Neural cell (in vitro differentiated cells): Measurements from ENCODE around the gene MIEF1. TPM values are rescaled to one million over a fixed set of nuclear protein-coding genes. Genes with fewer than 3 reads are reported as not detected.
A peak's percentile ranks its signal among the peaks of the same experiment; 100 is the strongest.

Experiments
- H2AFZ ChIP-seq: fragments of 200-600, 300-800 bp; sonication (generic), shearing (Covaris generic); 2 replicates; pipeline ENCODE4 v1.6.0; 2014; ENCODE audit warnings: low read depth, mild to moderate bottlenecking, antibody characterized with exemption, low read length, moderate library complexity
- H3F3A ChIP-seq: fragments of 200-600 bp; shearing (Covaris generic); 2 replicates; pipeline ENCODE4 v1.6.1; 2016; ENCODE audit warnings: mild to moderate bottlenecking, moderate library complexity, mixed read lengths, antibody characterized with exemption, low read length; ENCODE audit not compliant: insufficient read depth, poor library complexity, severe bottlenecking
- H3K27ac ChIP-seq: fragments of 200-600, 300-800 bp; sonication (generic), shearing (Covaris generic); 2 replicates; pipeline ENCODE4 v1.5.1; 2014; ENCODE audit warnings: mild to moderate bottlenecking, low read length, moderate library complexity
- H3K27me3 ChIP-seq: fragments of 300-800, 200-600 bp; sonication (generic), shearing (Covaris generic); 2 replicates; pipeline ENCODE4 v1.6.0; 2014; ENCODE audit warnings: mild to moderate bottlenecking, low read depth, low read length, moderate library complexity; ENCODE audit not compliant: insufficient read depth
- H3K36me3 ChIP-seq: fragments of 300-800, 200-600 bp; sonication (generic), shearing (Covaris generic); 2 replicates; pipeline ENCODE4 v1.5.1; 2014; ENCODE audit warnings: mild to moderate bottlenecking, antibody characterized with exemption, low read length, moderate library complexity; ENCODE audit not compliant: insufficient read depth
- H3K4me2 ChIP-seq: fragments of 300-800, 200-600 bp; sonication (generic), shearing (Covaris generic); 2 replicates; pipeline ENCODE4 v1.6.0; 2014; ENCODE audit warnings: mild to moderate bottlenecking, low read length
- H3K4me3 ChIP-seq: fragments of 300-800, 200-600 bp; sonication (generic), shearing (Covaris generic); 2 replicates; pipeline ENCODE4 v1.5.1; 2014; ENCODE audit warnings: mild to moderate bottlenecking, low read length, moderate library complexity
- H3K79me2 ChIP-seq: fragments of 200-600 bp; shearing (Covaris generic); replicated peaks from 2 replicates; pipeline ENCODE4 v1.6.0; 2014; ENCODE audit warnings: mild to moderate bottlenecking, low read length, moderate library complexity; ENCODE audit not compliant: insufficient read depth
- H3K9ac ChIP-seq: fragments of 300-800, 200-600 bp; sonication (generic), shearing (Covaris generic); 2 replicates; pipeline ENCODE4 v1.6.1; 2016; ENCODE audit warnings: mild to moderate bottlenecking, low read length, mixed read lengths
- H3K9me2 ChIP-seq: fragments of 200-600 bp; shearing (Covaris generic); 2 replicates; pipeline ENCODE4 v1.6.1; 2016; ENCODE audit warnings: mild to moderate bottlenecking, low read length, mixed read lengths; ENCODE audit not compliant: insufficient read depth
- H3K9me3 ChIP-seq: fragments of 200-600, 300-800 bp; sonication (generic), shearing (Covaris generic); 2 replicates; pipeline ENCODE4 v1.6.1; 2016; ENCODE audit warnings: mild to moderate bottlenecking, mixed run types, low read length, moderate library complexity, mixed read lengths
- H4K20me1 ChIP-seq: fragments of 200-600 bp; shearing (Covaris generic); 2 replicates; pipeline ENCODE4 v1.6.1; 2016; ENCODE audit warnings: mild to moderate bottlenecking, mixed run types; ENCODE audit not compliant: insufficient read depth
- EP300 ChIP-seq: fragments of 450-650 bp; conservative IDR thresholded peaks from 2 replicates; pipeline ENCODE4 v1.6.1; 2014; ENCODE audit warnings: antibody characterized with exemption, mild to moderate bottlenecking, moderate library complexity; ENCODE audit not compliant: poor library complexity, severe bottlenecking
- EZH2 ChIP-seq: fragments of 200-600, 300-800 bp; shearing (Covaris generic), sonication (generic); IDR thresholded peaks from 2 replicates; pipeline ENCODE4 v1.6.1; 2014; ENCODE audit warnings: antibody characterized with exemption, low read length, borderline replicate concordance, mild to moderate bottlenecking; ENCODE audit not compliant: insufficient read depth, poor library complexity, severe bottlenecking
- MXI1 ChIP-seq: fragments of 450-650 bp; conservative IDR thresholded peaks from 2 replicates; pipeline ENCODE4 v1.6.1; 2014; ENCODE audit warnings: antibody characterized with exemption, mild to moderate bottlenecking; ENCODE audit not compliant: poor library complexity, severe bottlenecking
- POLR2AphosphoS5 ChIP-seq: IDR thresholded peaks from 2 replicates; pipeline ENCODE4 v1.6.1; 2012
- RAD21 ChIP-seq: fragments of 450-650 bp; conservative IDR thresholded peaks from 2 replicates; pipeline ENCODE4 v1.6.1; 2014; ENCODE audit warnings: antibody characterized with exemption, mild to moderate bottlenecking, moderate library complexity
- SMC3 ChIP-seq: fragments of 450-650 bp; conservative IDR thresholded peaks from 2 replicates; pipeline ENCODE4 v1.6.1; 2014; ENCODE audit warnings: antibody characterized with exemption, mild to moderate bottlenecking, moderate library complexity; ENCODE audit not compliant: poor library complexity
- TAF1 ChIP-seq: IDR thresholded peaks from 2 replicates; pipeline ENCODE4 v1.6.1; 2012; ENCODE audit warnings: low read depth
- polyA plus RNA-seq: library from polyadenylated mRNA; depleted of rRNA; stranded (reverse); fragments of >200 nt; gene quantifications from 2 replicates; pipeline ENCODE4 v1.2.3, GENCODE V29; 2014
- TF ChIP-seq, protein P1 (sequence below): fragments of 450-650 bp; IDR thresholded peaks from 2 replicates; pipeline ENCODE4 v1.5.1; 2014; ENCODE audit warnings: antibody characterized with exemption, mild to moderate bottlenecking, moderate library complexity; ENCODE audit not compliant: poor library complexity, severe bottlenecking
- TF ChIP-seq, protein P2 (sequence below): IDR thresholded peaks from 2 replicates; pipeline ENCODE4 v1.6.1; 2012; ENCODE audit warnings: borderline replicate concordance

Gene MIEF1
- polyA plus RNA-seq, 1 donor from 2014 or later, result 19.8 TPM

DNA sequence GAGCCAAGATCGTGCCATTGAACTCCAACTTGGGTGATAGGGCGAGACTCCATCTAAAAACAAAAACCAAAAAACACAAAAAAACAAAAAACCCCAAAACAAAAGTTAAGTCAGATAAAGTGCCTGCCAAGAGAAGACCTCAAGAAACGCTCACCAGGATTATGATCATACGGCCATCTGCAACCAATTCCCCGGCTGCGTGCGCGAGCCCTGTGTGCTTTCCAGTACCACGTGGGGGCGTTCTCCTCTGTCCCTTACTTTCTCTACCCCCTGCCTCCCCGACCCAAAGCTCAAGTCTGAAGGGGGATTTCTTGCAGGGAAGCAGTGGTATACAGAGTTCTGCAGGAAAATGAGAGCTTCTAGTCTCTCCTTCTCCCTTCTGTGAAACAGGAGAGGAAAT lies 41.0 kb downstream of the MIEF1 start:
- no peaks in the 10 kb centered on the region for H3K36me3 ChIP-seq
- H3K9ac ChIP-seq, result no peak overlapping the region
- H2AFZ ChIP-seq, result no peak overlapping the region
- no peaks in the 10 kb centered on the region for H3F3A ChIP-seq
- H3K9me2 ChIP-seq, result no peaks in the 10 kb centered on the region
- no peak overlapping the region for H3K27ac ChIP-seq
- TF ChIP-seq RAD21, result peak; percentile 44
- no peak for TF ChIP-seq TAF1
- TF ChIP-seq, protein P1, sequence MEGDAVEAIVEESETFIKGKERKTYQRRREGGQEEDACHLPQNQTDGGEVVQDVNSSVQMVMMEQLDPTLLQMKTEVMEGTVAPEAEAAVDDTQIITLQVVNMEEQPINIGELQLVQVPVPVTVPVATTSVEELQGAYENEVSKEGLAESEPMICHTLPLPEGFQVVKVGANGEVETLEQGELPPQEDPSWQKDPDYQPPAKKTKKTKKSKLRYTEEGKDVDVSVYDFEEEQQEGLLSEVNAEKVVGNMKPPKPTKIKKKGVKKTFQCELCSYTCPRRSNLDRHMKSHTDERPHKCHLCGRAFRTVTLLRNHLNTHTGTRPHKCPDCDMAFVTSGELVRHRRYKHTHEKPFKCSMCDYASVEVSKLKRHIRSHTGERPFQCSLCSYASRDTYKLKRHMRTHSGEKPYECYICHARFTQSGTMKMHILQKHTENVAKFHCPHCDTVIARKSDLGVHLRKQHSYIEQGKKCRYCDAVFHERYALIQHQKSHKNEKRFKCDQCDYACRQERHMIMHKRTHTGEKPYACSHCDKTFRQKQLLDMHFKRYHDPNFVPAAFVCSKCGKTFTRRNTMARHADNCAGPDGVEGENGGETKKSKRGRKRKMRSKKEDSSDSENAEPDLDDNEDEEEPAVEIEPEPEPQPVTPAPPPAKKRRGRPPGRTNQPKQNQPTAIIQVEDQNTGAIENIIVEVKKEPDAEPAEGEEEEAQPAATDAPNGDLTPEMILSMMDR, result peak; percentile 42
- TF ChIP-seq POLR2AphosphoS5, result no peak
- no peak for TF ChIP-seq EP300
- TF ChIP-seq EZH2, result no peak
- TF ChIP-seq, protein P2, sequence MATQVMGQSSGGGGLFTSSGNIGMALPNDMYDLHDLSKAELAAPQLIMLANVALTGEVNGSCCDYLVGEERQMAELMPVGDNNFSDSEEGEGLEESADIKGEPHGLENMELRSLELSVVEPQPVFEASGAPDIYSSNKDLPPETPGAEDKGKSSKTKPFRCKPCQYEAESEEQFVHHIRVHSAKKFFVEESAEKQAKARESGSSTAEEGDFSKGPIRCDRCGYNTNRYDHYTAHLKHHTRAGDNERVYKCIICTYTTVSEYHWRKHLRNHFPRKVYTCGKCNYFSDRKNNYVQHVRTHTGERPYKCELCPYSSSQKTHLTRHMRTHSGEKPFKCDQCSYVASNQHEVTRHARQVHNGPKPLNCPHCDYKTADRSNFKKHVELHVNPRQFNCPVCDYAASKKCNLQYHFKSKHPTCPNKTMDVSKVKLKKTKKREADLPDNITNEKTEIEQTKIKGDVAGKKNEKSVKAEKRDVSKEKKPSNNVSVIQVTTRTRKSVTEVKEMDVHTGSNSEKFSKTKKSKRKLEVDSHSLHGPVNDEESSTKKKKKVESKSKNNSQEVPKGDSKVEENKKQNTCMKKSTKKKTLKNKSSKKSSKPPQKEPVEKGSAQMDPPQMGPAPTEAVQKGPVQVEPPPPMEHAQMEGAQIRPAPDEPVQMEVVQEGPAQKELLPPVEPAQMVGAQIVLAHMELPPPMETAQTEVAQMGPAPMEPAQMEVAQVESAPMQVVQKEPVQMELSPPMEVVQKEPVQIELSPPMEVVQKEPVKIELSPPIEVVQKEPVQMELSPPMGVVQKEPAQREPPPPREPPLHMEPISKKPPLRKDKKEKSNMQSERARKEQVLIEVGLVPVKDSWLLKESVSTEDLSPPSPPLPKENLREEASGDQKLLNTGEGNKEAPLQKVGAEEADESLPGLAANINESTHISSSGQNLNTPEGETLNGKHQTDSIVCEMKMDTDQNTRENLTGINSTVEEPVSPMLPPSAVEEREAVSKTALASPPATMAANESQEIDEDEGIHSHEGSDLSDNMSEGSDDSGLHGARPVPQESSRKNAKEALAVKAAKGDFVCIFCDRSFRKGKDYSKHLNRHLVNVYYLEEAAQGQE, result no peak
- no peak for TF ChIP-seq MXI1
- TF ChIP-seq SMC3, result peak; percentile 58
- no peaks in the 10 kb centered on the region for H3K79me2 ChIP-seq
- H3K4me3 ChIP-seq, result no peak overlapping the region
- no peak overlapping the region for H3K4me2 ChIP-seq
- peaks cover 35% of the 10 kb centered on the region for H3K27me3 ChIP-seq
- no peaks in the 10 kb centered on the region for H3K9me3 ChIP-seq
- no peaks in the 10 kb centered on the region for H4K20me1 ChIP-seq

DNA sequence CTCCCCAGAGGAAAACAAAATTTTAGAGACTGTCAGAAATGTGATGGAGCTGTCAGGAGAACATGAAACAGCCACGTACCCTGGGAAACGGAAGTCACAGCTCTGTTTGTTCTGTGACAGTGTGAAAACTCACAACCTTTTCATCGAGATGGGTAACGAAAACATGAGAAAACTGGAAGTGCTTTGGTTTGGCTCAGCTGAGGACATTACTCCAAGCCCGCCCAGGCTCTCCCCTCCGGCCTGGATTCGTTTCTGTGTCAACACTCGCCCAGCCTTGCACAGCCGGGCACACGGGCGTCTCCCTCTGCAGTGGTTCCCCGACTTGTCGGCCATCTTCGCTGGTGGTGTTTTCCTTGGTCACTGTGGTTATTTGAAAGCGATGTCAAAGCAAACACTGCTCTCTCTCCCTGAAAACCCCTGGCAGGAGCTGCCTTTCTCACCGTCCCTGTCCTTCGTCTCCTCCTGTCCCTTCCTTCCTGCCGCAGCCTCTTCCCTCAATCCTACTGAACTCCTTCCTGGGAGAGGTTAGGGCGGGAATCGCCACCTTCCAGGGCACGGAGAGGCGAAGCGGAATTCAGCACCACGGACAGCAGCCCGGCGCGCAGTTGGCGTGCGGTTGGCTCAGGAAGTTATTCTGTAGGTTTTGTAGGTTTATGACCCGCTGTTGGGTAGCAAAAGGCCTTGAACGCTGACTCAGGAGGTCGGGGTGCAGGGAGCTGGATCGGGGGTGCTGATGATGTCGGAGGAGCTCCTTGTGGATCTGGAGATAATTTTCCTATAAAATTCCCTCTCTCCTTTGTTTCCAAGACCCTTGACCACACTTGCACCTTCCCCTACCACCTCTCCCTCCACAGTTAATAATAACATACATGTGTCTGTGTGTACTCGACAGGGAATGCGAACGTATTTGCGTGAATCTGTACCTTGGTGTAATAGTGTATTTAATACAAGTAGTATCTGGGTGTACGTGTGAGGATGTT lies 43.6 kb downstream of the MIEF1 start:
- H3K9me2 ChIP-seq, result no peaks in the 10 kb centered on the region
- H3K9ac ChIP-seq, result no peak overlapping the region
- H3K4me2 ChIP-seq, result no peak overlapping the region
- no peak overlapping the region for H3K4me3 ChIP-seq
- H4K20me1 ChIP-seq, result no peaks in the 10 kb centered on the region
- no peaks in the 10 kb centered on the region for H3K36me3 ChIP-seq
- peaks cover 39% of the 10 kb centered on the region for H3K27me3 ChIP-seq
- no peak overlapping the region for H2AFZ ChIP-seq
- no peak overlapping the region for H3K27ac ChIP-seq
- no peaks in the 10 kb centered on the region for H3K79me2 ChIP-seq
- H3K9me3 ChIP-seq, result no peaks in the 10 kb centered on the region
- TF ChIP-seq EZH2, result no peak
- no peak for TF ChIP-seq RAD21
- TF ChIP-seq, protein P2, result peak; percentile 88
- no peaks in the 10 kb centered on the region for H3F3A ChIP-seq
